DOHH2 (cell line): ENCODE results near the gene MTFR1L.

Experiments used
- H3F3A ChIP-seq: fragments of 200-600 bp; sonication (generic), shearing (Covaris generic); 2 replicates; pipeline ENCODE4 v1.6.0; 2016; ENCODE audit warnings: antibody characterized with exemption, mild to moderate bottlenecking; ENCODE audit not compliant: control insufficient read depth, insufficient read depth
- H3K27ac ChIP-seq: fragments of 200-600 bp; sonication (generic); 2 replicates; pipeline ENCODE4 v1.5.1; 2014; ENCODE audit warnings: low read depth, mild to moderate bottlenecking, low read length, moderate library complexity
- H3K27me3 ChIP-seq: fragments of 200-600 bp; sonication (generic); 2 replicates; pipeline ENCODE4 v1.6.1; 2014; ENCODE audit warnings: mild to moderate bottlenecking, low read length, mixed read lengths; ENCODE audit not compliant: control insufficient read depth
- H3K36me3 ChIP-seq: fragments of 200-600 bp; sonication (generic); 2 replicates; pipeline ENCODE4 v1.6.1; 2014; ENCODE audit warnings: mild to moderate bottlenecking, low read length, moderate library complexity, mixed read lengths; ENCODE audit not compliant: control insufficient read depth
- H3K4me1 ChIP-seq: fragments of 200-600 bp; sonication (generic); 2 replicates; pipeline ENCODE4 v1.6.1; 2014; ENCODE audit warnings: mild to moderate bottlenecking, low read length, mixed read lengths; ENCODE audit not compliant: control insufficient read depth
- H3K4me2 ChIP-seq: fragments of 200-600 bp; sonication (generic); 2 replicates; pipeline ENCODE4 v1.6.0; 2014; ENCODE audit warnings: mild to moderate bottlenecking, low read length, moderate library complexity
- H3K4me3 ChIP-seq: fragments of 200-600 bp; sonication (generic); 2 replicates; pipeline ENCODE4 v1.5.1; 2014; ENCODE audit warnings: mild to moderate bottlenecking, low read length, mixed read lengths
- H3K79me2 ChIP-seq: fragments of 200-600 bp; sonication (generic); 2 replicates; pipeline ENCODE4 v1.6.1; 2014; ENCODE audit warnings: mild to moderate bottlenecking, low read length, mixed read lengths; ENCODE audit not compliant: control insufficient read depth
- H3K9me2 ChIP-seq: fragments of 200-600 bp; sonication (generic); replicated peaks from 2 replicates; pipeline ENCODE4 v1.6.1; 2014; ENCODE audit warnings: mild to moderate bottlenecking, low read length, mixed read lengths; ENCODE audit not compliant: control insufficient read depth
- H3K9me3 ChIP-seq: fragments of 200-600 bp; sonication (generic); 2 replicates; pipeline ENCODE4 v1.6.1; 2014; ENCODE audit warnings: antibody characterized with exemption, low read length, mixed read lengths; ENCODE audit not compliant: control insufficient read depth, insufficient read depth
- H4K20me1 ChIP-seq: fragments of 200-600 bp; sonication (generic); 2 replicates; pipeline ENCODE4 v1.6.0; 2014; ENCODE audit warnings: low read depth, mild to moderate bottlenecking, antibody characterized with exemption, low read length, moderate library complexity; ENCODE audit not compliant: control insufficient read depth, insufficient read depth
- EZH2phosphoT487 ChIP-seq: fragments of 200-600 bp; sonication (generic); IDR thresholded peaks from 2 replicates; pipeline ENCODE4 v1.6.1; 2017; ENCODE audit warnings: borderline replicate concordance, mild to moderate bottlenecking, antibody characterized with exemption, low read length, moderate library complexity, mixed read lengths
- TF ChIP-seq, protein P1 (sequence below): fragments of 200-600 bp; sonication (generic); IDR thresholded peaks from one replicate; pipeline ENCODE4 v1.5.1; 2014; ENCODE audit warnings: antibody characterized with exemption, mild to moderate bottlenecking, low read depth, low read length; ENCODE audit not compliant: poor library complexity, severe bottlenecking

MTFR1L gene

DNA sequence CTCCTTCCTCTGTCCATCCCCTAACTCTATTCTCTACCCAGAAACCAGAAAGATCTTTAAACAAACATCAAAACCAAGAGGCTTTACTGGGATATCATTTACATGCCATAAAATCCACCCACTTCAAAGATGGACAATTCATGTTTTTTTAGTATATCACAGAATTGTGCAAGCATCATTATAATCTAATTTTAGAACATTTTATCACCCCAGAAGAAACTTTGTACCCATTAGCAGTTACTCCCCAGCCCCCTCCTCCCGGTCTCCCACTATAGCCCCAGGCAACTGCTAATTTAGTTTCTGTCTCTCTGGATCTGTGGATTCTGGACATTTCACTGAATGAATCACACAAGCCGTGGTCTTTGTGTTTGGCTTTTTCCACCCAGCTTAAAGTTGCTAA lies 24.5 kb upstream of the MTFR1L start:
- H3K9me3 ChIP-seq, result no peaks in the 10 kb centered on the region
- H3K9me2 ChIP-seq, result no peaks in the 10 kb centered on the region
- TF ChIP-seq EZH2phosphoT487, result no peak
- TF ChIP-seq, protein P1, sequence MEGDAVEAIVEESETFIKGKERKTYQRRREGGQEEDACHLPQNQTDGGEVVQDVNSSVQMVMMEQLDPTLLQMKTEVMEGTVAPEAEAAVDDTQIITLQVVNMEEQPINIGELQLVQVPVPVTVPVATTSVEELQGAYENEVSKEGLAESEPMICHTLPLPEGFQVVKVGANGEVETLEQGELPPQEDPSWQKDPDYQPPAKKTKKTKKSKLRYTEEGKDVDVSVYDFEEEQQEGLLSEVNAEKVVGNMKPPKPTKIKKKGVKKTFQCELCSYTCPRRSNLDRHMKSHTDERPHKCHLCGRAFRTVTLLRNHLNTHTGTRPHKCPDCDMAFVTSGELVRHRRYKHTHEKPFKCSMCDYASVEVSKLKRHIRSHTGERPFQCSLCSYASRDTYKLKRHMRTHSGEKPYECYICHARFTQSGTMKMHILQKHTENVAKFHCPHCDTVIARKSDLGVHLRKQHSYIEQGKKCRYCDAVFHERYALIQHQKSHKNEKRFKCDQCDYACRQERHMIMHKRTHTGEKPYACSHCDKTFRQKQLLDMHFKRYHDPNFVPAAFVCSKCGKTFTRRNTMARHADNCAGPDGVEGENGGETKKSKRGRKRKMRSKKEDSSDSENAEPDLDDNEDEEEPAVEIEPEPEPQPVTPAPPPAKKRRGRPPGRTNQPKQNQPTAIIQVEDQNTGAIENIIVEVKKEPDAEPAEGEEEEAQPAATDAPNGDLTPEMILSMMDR, result no peak
- H3K27me3 ChIP-seq, result peaks cover 8% of the 10 kb centered on the region
- no peaks in the 10 kb centered on the region for H3F3A ChIP-seq
- no peak overlapping the region for H3K4me3 ChIP-seq
- no peaks in the 10 kb centered on the region for H3K79me2 ChIP-seq
- no peaks in the 10 kb centered on the region for H4K20me1 ChIP-seq
- H3K27ac ChIP-seq, result no peak overlapping the region
- no peak overlapping the region for H3K4me2 ChIP-seq
- H3K4me1 ChIP-seq, result peaks cover 21% of the 10 kb centered on the region
- no peaks in the 10 kb centered on the region for H3K36me3 ChIP-seq

DNA sequence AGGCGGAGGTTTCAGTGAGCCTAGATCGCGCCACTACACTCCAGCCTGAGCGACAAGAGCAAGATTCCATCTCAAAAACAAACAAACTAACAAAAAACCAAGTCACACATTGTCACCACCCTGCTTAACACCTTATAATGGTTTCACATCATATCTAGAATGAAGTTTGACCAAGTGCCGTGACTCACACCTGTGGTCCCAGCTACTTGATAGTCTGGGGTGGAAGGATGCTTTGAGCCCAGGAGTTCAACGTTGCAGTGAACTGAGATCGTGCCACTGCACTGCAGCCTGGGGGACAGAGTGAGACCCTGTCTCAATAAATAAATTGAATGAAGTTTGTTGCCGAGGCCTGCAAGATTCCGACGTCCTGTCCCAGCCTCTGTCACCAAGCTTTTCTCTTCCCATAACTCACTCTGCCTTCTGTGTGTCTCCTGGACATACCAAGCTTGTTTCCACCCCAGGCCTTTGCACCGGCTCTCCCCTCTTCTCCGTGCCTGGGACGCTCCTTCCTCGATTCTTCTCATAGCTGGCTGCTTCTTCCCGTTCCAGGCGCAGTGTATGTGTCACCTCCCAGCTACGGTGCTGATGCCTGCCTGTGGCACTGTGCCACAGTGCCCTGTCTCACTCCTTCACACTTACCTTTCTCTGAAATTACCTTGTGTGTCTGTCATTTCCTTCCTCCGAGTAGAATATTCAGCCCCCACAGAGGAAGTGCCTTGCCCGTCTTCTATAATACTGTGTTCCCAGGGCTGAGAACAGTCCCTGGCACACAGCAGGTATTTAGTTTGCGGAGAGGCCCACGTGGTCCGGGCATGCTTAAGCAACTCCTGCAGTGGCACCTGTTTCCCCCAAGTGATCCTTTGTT lies 23.6 kb upstream of the MTFR1L start:
- H3K4me3 ChIP-seq, result no peak overlapping the region
- no peak overlapping the region for H3K27ac ChIP-seq
- H3K27me3 ChIP-seq, result peaks cover 13% of the 10 kb centered on the region
- H3K9me2 ChIP-seq, result no peaks in the 10 kb centered on the region
- H4K20me1 ChIP-seq, result no peaks in the 10 kb centered on the region
- no peaks in the 10 kb centered on the region for H3K9me3 ChIP-seq
- TF ChIP-seq, protein P1, result no peak
- no peak for TF ChIP-seq EZH2phosphoT487
- peaks cover 27% of the 10 kb centered on the region for H3K4me1 ChIP-seq
- no peaks in the 10 kb centered on the region for H3F3A ChIP-seq
- no peaks in the 10 kb centered on the region for H3K79me2 ChIP-seq
- peak overlapping the region; percentile 42; the same call in 1 of the 2 replicates for H3K4me2 ChIP-seq
- no peaks in the 10 kb centered on the region for H3K36me3 ChIP-seq

DNA sequence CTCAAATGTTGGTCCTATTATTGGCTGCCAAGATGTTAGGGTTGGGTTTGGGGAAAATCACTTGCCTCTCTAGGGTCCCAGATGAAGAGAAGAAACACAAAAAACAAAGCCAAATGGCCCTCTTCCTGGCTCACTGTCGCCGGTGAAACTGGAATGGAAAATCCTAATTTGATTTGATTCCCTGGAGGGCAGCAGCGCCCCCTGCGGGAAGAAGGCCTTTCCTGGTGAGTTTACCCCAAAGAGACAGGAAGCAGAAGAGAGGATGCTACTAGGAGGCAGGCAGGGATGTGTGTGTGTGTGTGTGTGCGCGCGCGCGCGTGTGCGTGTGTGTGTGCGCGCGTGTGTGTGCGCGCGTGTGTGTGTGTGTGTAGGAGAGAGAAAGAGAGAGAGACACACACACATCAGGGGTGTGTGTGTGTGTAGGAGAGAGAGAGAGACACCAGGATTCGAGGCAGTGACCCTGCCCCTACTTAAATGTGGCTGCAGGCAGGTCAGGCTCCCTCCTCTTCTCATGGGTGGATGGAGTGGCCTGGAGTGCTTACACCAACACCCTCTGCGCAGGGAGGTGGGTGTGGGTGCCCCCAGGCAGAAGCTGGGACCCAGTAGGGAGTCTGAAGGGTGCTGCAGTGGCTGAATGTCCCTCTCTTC lies 22.8 kb upstream of the MTFR1L start:
- Histone ChIP-seq H3K9me3 (no peaks in the 10 kb centered on the region), H3K4me1 (peaks cover 27% of the 10 kb centered on the region), H3K9me2 (no peaks in the 10 kb centered on the region), H3K36me3 (no peaks in the 10 kb centered on the region), H3F3A (no peaks in the 10 kb centered on the region), H3K4me2 (peak overlapping the region; percentile 42), H3K27ac (no peak overlapping the region), H3K79me2 (no peaks in the 10 kb centered on the region), H4K20me1 (no peaks in the 10 kb centered on the region), H3K27me3 (peaks cover 10% of the 10 kb centered on the region), H3K4me3 (0 out of 2 replicates have a peak overlapping the region, but pooled peaks have one; percentile 32)
- TF ChIP-seq EZH2phosphoT487, result no peak
- TF ChIP-seq, protein P1, result peak; percentile 73
